Coronary artery (tissue), 2 donors: ENCODE measurements around the gene HSD17B1.

Experiments used
- DNase-seq: peaks from one replicate; pipeline ENCODE4 v3.0.0-alpha.2; 2017; ENCODE audit warnings: low spot score
- H3K27ac ChIP-seq, 2 donors: fragments of 200-600 bp; sonication (generic); one replicate each; pipeline ENCODE4 v1.5.1; 2016 to 2019
- H3K4me3 ChIP-seq: fragments of 200-600 bp; sonication (generic); 2 replicates; pipeline ENCODE4 v1.5.1; 2016; ENCODE audit warnings: mild to moderate bottlenecking, moderate library complexity
- CTCF ChIP-seq: fragments of 200-600 bp; sonication (generic); IDR thresholded peaks from one replicate; pipeline ENCODE4 v1.5.1; 2019; ENCODE audit warnings: antibody characterized with exemption

Gene HSD17B1

DNA sequence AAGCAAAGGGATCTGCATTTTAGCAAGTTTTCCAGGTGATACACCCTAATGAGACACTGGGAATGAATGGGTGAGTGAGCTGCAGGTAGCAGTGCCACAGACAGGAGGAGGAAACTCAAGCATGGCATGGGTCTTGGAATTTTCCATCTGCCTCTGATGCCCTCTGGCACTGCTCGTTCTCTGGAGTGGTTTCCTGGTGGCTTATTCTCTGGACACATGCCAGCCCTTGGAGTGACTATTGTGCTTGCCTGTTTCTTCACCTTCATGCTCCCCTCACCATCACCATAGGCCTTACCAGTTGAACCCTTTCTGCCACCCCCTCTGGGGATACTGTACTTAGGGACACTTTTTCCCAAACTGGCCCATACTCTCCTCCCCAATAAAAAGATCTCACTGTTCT lies 10.8 kb downstream of the HSD17B1 start:
- no peak for DNase-seq
- H3K4me3 ChIP-seq, result peak overlapping the region; percentile 80
- peak overlapping the region in 1 of 2 donors; percentile 93 for H3K27ac ChIP-seq
- TF ChIP-seq CTCF, result no peak

DNA sequence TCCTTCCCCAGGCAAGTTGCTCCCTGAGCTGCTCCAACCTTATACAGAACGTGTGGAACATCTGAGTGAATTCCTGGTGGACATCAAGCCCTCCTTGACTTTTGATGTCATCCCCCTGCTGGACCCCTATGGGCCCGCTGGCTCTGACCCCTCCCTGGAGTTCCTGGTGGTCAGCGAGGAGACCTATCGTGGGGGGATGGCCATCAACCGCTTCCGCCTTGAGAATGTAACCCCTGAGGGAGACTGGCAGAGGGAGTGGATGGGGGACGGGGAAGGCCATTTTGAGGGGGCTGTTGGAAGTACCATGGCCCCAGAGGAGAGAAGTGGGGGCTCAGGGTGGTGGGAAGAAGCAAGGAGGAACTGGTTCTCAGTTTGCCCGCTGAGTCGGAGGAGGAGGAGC lies 11.2 kb downstream of the HSD17B1 start:
- Histone ChIP-seq H3K27ac (no peak overlapping the region), H3K4me3 (peak overlapping the region; percentile 80)
- no peak for DNase-seq

GRCh38 chr17:42564815-42565522 lies 12.2 kb downstream of the HSD17B1 start:
- no peak overlapping the region for H3K4me3 ChIP-seq
- no peak for TF ChIP-seq CTCF
- DNase-seq, result no peak
- H3K27ac ChIP-seq, result no peak overlapping the region

More for the DNA sequence above, 11.2 kb downstream of the HSD17B1 start:
- no peak for TF ChIP-seq CTCF

GRCh38 chr17:42565523-42566214 lies 12.9 kb downstream of the HSD17B1 start:
- Histone ChIP-seq H3K4me3 (no peak overlapping the region), H3K27ac (peak overlapping the region in 1 of 2 donors; percentile 93)
- DNase-seq, result no peak
- no peak for TF ChIP-seq CTCF

GRCh38 chr17:42566215-42566882 lies 13.6 kb downstream of the HSD17B1 start:
- Histone ChIP-seq H3K27ac (peak overlapping the region; percentile 86 to 93), H3K4me3 (peak overlapping the region; percentile 87)
- DNase-seq, result no peak
- no peak for TF ChIP-seq CTCF

GRCh38 chr17:42566883-42567573 lies 14.3 kb downstream of the HSD17B1 start, which contains the start of gene MLX:
MLX (plus strand) TSS chr17:42567100; CDS start chr17:42567125, 25 bp downstream.
- peak within 1 kb of the TSS; percentile 86 to 93 for H3K27ac ChIP-seq
- peak; percentile 96 for DNase-seq
- no peak for TF ChIP-seq CTCF
- H3K4me3 ChIP-seq, result peak within 1 kb of the TSS; percentile 87
